Amniotic stem cell (primary cell): ENCODE data around the gene DEXI.
"Not testable (repeated sequence)": the region's sequence is repeated elsewhere in the genome, so short reads cannot be mapped to it uniquely, and the experiment has no call there.

ENCODE experiments used
- DNase-seq: peaks from one replicate; lab custom pipeline; 2025; lab: John Stamatoyannopoulos, UW

The DEXI gene

DNA sequence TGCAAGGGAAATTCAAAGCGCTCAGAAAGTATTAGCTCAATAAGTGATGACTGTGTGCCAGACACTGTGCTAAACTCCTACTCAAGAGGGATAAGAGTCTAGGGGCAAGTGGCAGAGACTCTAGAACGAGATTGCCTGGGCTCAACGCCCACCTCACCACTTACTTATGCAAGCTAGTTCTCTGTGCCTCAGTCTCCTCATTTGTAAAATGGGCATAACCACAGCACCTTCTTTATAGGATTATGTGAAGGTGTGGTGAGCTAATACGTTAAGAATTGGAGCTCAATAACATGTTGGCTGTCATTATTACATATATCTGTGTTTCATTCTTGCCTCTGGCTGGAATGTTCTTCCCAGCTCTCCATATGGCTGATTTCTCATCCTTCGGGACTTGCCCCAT, 15.4 kb downstream of the DEXI start:
- no peak for DNase-seq

DNA sequence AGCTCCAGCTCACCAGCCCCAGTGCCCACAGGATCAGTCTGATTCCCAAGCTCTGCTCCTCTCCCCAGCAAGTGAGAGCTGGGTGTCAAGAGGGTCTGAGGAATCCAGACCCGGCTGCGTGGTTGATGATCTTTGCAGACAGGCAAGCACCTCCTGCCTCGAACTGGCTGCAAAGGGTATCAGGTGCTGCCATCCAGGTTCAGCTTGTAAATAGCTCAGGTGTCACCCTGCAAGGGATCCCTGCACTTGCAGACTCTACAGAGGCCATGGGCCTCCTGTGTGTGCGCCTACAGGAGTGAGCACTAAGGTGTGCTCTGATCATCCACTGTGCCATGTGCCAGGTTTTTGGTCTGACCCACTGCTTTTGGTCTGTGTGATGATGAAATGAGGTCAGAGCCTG, 16.2 kb downstream of the DEXI start:
- no peak for DNase-seq

DNA sequence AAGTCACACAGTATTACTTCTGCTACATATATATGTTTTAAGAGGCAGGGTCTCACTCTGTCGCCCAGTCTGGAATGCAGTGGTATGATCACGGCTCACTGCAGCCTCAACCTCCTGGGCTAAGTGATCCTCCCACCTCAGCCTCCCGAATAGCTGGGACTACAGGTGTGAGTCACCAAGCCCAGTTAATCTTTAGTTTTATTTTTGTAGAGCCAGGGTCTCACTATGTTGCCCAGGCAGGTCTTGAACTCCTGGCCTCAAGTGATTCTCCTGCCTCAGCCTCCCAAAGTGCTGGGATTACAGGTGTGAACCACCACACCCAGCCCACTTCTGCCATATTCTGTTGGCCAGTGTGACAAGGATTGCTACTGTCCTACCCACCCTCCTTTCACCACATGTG, 17.0 kb downstream of the DEXI start:
- DNase-seq = not testable (repeated sequence)

GRCh38 chr16:10923650-10924214, 18.5 kb downstream of the DEXI start:
- no peak for DNase-seq

- no peak for DNase-seq
Measured at GRCh38 chr16:10923146-10923649, 19.1 kb downstream of the DEXI start.

GRCh38 chr16:10922328-10923145, 19.7 kb downstream of the DEXI start:
- DNase-seq = no peak

DNA sequence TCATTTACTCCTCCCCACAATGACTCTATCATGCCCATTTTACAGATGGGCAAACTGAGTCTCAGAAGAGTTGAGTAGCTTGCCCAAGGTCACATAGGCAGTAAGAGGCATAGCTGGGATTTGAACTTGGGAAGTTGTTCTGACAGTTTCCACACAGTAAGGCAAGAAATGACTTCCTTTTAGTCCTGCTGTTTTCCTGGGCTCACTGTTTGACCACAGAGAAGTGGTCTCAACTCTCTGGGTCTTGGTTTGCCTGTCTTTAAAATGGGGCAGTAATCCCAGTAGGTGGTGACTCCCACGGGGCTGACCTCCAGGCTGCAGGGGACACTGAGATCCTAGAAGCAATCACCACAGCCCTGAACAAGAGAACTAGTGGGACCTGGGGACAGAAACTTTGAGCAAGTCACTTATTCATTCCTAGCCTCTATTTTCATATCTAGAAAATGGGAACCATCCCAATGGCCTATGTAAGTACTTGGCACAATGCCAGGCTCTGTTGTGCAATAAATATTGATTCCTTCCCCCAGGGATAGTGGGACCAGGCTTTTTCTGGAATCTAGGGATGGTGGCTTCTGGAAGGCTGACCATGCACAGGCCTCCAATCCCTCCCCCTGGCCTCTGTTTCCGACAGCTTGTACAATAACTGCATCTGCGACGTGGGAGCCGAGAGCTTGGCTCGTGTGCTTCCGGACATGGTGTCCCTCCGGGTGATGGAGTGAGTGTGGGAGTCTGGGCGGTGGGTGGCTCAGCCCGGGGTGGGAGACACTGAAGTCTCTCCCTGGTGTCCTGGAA, 20.5 kb downstream of the DEXI start:
- DNase-seq = no peak

DNA sequence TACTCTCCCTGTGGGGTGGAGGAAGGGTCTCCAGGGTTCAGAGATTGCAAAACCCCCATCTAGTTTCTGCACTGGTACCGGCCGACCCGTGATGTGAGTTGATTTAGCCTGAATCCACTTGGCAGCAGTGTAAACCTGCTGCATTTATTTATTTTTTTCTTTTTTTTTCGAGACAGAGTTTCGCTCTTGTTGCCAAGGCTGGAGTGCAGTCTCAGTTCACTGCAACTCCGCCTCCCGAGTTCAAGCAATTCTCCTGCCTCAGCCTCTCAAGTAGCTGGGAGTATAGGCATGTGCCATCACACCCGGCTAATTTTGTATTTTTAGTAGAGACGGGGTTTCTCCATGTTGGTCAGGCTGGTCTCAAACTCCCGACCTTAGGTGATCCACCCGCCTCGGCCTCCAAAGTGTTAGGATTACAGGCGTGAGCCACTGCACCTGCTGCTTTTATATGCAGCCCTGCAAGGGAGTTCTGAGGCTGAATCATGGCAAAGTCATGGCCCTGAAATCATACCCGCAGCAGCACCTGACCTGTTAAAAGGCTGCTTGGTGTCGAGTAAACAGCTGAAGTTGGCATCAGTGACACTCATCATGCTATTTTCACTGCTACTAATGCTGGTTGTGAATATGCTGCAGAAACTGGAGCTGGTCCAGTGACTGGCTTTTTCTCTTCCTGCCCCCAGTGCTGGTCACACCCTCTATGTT, 21.4 kb downstream of the DEXI start:
- DNase-seq = no peak

DNA sequence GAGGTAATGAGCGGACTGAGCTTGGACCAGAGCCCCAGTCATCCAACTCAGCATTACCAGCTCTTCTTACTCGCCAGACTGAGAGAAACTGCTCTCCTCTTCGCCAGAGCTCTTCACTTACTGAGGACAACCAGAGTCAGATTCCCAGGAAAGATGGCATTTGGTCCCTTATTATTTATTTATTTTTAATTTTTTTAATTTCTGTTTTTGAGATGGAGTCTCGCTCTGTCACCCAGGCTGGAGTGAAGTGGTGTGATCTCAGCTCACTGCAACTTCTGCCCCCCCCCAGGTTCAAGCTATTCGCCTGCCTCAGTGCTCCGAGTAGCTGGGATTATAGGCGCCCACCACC, 23.3 kb downstream of the DEXI start:
- no peak for DNase-seq

- DNase-seq = peak; percentile 80
Measured at GRCh38 chr16:10918294-10919002, 23.8 kb downstream of the DEXI start.

GRCh38 chr16:10916534-10916933, 25.7 kb downstream of the DEXI start:
- no peak for DNase-seq

DNA sequence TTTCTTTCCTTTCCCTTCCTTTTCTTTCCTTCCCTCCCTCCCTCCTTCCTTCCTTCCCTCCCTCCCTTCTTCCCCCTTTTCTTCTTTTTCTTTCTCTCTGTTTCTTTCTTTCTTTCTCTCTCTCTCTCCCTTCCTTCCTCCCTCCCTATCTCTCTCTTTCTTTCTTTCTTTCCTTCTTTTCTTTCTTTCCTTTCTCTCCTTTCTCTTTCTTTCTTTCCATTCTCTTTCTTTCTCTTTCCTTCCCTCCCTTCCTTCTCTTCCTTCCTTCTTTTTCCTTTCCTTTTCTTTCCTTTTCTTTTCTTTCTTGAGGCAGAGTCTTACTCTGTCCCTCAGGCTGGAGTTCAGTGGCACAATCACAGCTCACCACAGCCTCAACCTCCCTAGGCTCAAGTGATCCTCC, 31.0 kb downstream of the DEXI start:
- no peak for DNase-seq

GRCh38 chr16:10907757-10908045, 34.6 kb downstream of the DEXI start:
- no peak for DNase-seq

DNA sequence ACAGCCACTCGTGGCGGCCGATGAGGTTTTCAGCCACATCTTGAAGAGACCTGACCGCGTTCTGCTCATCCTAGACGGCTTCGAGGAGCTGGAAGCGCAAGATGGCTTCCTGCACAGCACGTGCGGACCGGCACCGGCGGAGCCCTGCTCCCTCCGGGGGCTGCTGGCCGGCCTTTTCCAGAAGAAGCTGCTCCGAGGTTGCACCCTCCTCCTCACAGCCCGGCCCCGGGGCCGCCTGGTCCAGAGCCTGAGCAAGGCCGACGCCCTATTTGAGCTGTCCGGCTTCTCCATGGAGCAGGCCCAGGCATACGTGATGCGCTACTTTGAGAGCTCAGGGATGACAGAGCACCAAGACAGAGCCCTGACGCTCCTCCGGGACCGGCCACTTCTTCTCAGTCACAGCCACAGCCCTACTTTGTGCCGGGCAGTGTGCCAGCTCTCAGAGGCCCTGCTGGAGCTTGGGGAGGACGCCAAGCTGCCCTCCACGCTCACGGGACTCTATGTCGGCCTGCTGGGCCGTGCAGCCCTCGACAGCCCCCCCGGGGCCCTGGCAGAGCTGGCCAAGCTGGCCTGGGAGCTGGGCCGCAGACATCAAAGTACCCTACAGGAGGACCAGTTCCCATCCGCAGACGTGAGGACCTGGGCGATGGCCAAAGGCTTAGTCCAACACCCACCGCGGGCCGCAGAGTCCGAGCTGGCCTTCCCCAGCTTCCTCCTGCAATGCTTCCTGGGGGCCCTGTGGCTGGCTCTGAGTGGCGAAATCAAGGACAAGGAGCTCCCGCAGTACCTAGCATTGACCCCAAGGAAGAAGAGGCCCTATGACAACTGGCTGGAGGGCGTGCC, 35.1 kb downstream of the DEXI start:
- DNase-seq = no peak

- DNase-seq = no peak
Measured at GRCh38 chr16:10906482-10906881, 35.8 kb downstream of the DEXI start.

GRCh38 chr16:10902999-10903398, 39.3 kb downstream of the DEXI start:
- DNase-seq = no peak

GRCh38 chr16:10897134-10897533, 45.1 kb downstream of the DEXI start:
- DNase-seq = no peak

DNA sequence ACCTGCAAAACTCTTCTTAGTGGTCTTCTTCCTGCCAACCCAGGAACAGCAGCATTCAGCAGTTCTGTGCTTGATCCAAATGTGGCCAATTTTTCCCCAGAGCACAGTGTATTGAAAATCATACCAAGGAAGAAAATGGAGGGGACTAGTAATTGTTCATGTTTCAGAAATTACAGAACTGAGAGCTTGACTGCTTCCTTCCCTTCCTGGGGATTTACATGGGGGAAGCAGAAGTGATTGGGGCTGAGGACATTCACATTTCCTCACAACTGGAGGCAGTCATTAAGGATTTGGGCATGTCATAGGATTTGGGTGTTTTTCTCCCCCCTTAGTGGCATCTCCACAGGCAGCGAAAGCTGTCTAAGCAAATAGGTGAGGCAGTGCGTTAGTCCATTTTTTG, 45.5 kb downstream of the DEXI start:
- no peak for DNase-seq

GRCh38 chr16:10896165-10896564, 46.1 kb downstream of the DEXI start:
- no peak for DNase-seq

DNA sequence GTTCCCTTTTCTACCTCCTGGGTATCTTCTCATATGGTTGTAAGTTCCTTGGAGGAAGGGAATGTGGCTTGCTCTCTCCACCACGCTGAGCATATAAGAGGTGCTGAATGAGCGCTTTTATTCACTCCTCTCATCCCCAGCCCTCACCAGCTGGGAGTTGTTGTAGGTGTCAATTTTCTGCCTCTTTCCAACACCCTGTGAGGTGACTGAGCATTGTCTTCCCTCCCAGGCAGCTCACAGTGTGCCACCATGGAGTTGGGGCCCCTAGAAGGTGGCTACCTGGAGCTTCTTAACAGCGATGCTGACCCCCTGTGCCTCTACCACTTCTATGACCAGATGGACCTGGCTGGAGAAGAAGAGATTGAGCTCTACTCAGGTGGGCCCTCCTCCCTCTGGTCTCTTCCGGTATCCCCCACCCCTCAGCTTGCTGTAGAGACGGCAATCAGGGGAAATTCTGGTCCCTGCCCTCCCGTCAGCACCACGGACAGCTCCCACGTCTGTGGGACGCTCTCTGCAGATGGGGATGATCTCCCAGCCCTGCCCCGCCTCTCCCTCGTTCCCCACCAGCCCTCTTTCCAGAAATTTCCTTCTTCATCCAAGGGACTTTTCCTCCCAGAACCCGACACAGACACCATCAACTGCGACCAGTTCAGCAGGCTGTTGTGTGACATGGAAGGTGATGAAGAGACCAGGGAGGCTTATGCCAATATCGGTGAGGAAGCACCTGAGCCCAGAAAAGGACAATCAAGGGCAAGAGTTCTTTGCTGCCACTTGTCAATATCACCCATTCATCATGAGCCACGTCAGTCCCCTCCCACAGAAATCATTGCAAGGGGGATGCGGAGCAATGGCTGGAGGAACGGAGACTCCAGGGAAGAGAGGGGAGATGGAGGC, 47.0 kb downstream of the DEXI start:
- peak; percentile 18 for DNase-seq
